Hypothalamus (tissue), 51 donors: ENCODE results near the gene NXPE3.

Source experiments
- DNase-seq, 51 donors: peaks; one replicate each; lab custom pipeline; 2025; lab: John Stamatoyannopoulos, UW

Gene NXPE3

DNA sequence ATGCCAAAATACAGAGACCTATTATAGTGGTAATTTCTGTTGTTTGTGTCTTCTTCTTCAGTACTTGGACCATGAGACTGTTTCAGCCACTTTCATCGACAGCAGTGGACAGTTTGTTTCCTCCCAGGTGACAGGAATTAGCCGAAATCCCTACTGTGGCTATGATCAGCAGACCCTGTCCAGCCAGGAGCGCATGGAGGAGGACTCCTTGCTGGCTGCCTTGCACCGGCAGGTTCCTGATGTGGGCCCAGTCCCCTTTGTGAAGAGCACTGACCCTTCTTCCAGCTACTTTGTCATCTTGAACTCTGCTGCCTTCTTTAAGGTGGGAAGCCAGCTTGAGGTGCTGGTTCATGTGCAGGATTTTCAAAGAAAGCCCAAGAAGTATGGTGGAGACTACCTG, 22.2 kb downstream of the NXPE3 start:
- no peak for DNase-seq

DNA sequence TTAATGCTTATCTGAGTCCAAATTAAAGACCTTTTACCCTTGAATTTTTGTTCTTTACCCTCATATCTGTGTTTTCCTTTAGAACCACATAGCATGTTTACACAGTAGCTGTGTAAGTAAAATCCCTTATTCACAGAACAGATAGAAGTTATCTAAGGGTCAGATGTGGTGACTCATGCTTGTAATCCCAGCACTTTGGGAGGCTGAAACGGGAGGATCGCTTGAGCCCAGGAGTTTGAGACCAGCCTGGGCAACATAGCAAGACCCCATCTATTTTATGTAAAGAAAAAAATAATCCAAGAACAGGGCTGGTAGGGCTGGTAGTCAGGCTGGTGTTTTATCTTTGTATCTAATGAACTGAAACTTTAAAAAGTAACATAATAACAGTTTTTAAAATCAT, 23.2 kb downstream of the NXPE3 start:
- no peak for DNase-seq

DNA sequence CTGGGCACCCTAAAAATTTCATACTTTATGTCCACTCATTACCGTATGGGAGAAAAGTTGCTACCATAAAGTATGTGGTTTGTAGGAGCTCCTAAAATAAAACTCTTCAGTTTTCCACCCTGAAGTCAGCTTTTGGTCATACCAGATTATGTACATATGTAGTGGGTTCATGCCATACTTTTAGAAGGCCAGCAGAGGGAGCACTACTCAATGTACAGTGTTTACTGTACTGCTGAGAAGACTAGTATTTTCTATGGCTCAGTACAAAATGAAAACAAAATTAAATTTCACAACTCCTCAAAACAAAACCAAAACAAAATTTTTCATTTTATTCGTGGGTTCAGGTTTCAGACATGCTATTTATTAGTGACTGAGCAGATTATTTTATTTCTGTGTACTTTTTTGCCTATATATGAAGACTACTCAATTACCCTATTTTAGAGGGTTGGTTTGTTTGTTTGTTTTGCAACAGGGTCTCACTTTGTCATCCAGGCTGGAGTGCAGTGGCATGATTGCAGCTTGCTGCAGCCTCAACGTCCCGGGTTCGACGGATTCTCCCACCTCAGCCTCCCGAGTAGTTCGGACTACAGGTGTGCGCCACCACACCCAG, 24.3 kb downstream of the NXPE3 start:
- DNase-seq, result peak in 19 of 51 donors; percentile 6 to 76 (median 34)

DNA sequence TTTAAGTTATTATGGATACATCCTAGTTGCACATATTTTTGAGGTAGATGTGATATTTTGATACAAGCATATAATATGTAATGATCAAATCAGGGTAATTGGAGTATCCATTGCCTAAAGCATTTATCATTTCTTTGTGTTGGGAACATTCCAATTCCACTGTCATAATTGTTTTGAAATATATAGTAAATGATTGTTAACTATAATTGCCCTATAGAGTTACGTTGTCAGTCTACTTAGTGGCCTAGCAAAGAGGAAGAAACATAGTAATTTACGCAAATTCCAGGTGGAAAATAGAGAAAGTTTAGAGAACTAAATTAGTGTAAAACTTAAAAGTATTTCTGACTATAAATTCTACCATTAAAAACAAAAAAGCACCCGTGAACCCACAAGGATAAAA, 24.9 kb downstream of the NXPE3 start:
- DNase-seq, result no peak

- DNase-seq, result no peak
These were observed 27.5 kb downstream of the NXPE3 start for GRCh38 chr3:101806491-101806890.

DNA sequence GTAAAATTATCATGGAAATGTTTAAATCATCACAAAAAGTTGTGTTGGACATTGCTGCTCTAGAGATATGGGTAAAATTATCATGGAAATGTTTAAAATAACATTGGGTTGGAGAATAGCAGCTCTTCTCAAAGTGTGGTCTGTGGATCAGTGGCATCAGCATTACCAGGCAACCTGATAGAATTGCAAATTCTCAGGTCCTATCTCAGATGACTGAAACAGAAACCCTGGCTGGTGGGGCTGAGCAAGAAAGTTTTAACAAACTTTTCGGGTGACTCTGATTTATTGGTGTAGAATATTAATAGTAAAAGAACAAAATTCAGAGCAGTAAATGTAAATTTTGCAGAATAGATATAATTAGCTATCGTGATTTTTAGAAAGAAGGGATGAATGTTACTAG, 28.9 kb downstream of the NXPE3 start:
- no peak for DNase-seq

- DNase-seq, result peak in 2 of 51 donors; percentile 7 to 18
These were observed 30.4 kb downstream of the NXPE3 start for GRCh38 chr3:101809178-101810021.

GRCh38 chr3:101810022-101810418, 31.0 kb downstream of the NXPE3 start:
- DNase-seq, result no peak

DNA sequence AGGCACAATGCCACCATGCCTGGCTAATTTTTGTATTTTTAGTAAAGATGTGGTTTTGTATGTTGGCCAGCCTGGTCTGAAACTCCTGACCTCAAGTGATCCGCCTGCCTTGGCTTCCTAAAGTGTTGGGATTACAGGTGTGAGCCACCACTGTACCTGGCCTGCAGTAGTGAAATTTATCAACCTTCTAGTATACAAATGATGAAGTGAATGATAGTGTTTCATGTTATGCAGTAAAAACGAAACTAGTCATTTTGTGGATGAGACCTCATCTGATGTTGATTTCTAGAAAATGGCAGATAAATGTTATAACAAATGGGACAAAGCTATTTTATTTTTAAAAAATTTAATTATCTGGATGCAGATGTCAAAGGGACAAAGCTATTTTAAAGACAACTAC, 32.9 kb downstream of the NXPE3 start:
- DNase-seq, result no peak

GRCh38 chr3:101812895-101813294, 33.9 kb downstream of the NXPE3 start:
- DNase-seq, result no peak

DNA sequence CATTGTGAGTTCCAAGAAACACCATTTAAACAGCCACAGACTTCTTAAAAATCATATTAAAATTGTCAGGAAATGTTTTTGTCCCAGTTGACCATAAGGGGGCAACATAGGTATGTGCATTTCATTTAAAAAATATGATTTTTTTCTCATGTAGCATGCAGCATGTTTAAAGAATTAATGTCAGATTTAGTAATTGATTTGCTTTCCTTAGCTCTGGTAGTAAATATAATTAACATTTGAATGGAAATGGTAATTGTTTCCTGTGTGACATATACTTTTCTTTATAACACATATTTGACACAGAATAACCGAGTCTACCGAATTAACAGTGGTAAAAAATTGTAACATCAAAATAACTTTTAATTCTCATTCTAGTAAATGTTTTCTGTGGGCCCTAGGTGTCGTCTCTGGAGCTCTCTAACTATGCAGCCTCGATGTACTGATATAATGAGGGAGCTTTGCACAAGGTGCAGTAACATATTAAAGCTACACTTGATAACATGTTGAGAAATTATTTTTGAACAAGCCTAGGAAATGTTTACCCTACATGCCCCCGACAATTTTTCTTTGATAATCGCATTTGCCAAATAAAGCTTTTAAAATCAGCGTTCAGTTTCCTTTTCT, 34.9 kb downstream of the NXPE3 start:
- no peak for DNase-seq

GRCh38 chr3:101814835-101815234, 35.8 kb downstream of the NXPE3 start:
- no peak for DNase-seq

DNA sequence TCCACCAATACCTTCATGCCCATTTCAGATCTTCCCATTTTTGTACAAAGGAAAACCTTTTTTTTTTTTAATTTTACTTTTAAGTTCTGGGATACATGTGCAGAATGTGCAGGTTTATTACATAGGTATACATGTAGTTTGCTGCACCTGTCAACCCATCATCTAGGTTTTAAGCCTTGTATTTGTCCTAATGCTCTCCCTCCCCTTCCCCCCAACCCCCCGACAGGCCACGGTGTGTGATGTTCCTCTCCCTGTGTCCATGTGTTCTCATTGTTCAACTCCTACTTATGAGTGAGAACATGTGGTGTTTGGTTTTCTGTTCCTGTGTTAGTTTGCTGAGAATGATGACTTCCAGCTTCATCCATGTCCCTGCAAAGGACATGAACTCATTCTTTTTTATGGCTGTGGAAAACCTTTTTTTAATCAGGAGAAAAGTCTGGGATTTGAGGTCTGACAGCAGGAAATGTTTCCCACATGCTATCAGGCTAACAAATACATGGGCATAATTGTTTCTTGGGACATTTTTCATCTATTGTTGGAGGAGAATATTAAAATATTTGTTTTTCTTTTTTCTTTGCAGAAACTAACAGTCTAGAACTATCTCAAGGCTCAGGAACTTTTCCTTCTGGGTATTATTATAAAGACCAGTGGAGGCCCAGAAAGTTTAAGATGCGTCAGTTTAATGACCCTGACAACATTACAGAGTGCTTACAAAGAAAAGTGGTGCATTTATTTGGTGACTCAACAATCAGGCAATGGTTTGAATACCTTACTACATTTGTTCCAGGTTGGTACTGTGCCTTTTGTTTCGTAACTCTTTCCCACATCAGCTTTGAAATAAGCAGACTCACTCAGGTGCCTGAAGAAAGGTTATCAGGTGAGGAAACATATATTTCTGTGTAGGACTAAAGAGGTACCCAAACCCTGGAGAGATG, 37.5 kb downstream of the NXPE3 start:
- DNase-seq, result no peak

DNA sequence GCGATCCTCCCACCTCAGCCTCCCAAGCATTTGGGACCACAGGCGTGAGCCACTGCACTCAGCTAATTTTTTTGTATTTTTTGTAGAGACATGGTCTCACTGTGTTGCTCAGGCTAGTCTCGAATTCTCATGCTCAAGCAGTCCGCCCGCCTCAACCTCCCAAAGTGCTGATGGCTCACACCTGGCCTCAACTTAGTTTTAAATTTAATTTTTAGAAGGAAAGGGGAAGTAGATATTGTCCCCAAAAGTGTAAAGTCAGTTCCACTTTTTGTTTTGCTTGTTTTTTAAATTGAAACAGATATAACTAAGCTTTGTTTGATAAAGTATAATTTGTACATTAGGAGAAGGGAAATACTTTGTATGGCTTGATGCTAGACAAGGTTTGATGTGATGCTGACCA, 39.0 kb downstream of the NXPE3 start:
- no peak for DNase-seq

GRCh38 chr3:101819649-101820206, 40.7 kb downstream of the NXPE3 start:
- DNase-seq, result no peak

DNA sequence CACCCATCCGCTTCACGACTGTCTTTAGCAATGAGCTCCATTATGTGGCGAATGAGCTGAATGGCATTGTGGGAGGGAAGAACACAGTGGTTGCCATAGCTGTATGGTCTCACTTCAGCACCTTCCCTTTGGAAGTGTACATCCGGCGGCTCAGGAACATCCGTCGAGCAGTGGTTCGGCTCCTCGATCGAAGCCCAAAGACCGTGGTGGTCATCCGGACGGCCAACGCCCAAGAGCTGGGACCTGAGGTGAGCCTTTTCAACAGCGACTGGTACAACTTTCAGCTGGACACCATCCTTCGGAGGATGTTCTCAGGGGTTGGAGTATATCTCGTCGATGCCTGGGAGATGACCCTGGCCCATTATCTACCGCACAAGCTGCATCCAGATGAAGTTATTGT, 42.5 kb downstream of the NXPE3 start:
- DNase-seq, result no peak

GRCh38 chr3:101823525-101823924, 44.5 kb downstream of the NXPE3 start:
- DNase-seq, result no peak

DNA sequence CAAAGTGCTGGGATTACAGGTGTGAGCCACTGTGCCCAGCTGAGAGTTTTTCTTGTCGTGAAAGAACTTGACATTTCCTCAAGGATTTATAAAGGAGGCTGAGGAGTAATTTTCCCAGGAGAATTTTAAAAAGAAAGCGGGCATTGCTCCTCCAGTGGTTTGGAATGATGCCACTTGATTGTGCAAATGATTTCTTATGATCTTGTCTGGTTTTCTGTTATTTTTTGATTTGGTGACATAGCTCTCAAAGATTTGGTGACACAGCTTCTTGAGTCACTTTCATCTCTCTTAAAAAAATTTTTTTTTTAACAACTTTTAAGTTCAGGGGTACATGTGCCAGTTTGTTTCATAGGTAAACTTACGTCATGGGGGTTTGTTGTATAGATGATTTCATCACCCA, 45.7 kb downstream of the NXPE3 start:
- no peak for DNase-seq

DNA sequence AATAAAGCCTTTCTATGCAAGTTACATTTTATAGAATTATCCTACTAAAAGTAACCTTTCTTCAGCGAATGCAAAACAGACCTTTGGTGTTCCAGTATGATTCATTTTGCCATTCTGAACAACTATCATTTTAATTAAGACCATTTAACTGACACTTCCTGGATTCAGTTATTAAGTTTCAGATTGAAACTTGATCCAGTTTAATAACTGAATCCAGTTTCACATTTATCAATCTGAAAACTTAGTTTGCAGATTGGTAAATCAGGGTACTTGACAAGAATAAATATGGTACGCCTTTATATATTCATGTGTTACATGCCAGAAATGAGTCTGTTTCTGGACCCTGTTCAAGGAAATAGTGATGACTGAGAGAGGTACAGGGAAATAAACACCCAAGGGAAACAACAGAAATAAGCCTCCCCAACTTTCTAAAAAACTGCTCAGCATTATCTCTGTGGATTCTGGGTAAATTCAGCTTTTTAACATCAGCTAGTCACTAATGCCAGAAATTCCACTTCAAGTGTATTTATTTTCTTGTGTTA, 47.0 kb downstream of the NXPE3 start:
- DNase-seq, result no peak
